ENCODE data around the gene ZC3H4. TPM values are rescaled to one million over a fixed set of nuclear protein-coding genes. Genes with fewer than 3 reads are reported as not detected.

The ZC3H4 gene
- polyA plus RNA-seq (2013, experiment 1 of 4), result 37.9 TPM
- polyA plus RNA-seq (2013, experiment 2 of 4), result 54.9 TPM
- 24.5 TPM for polyA plus RNA-seq (2013, experiment 3 of 4)
- polyA plus RNA-seq (2013, experiment 4 of 4), result 23.8 TPM

DNA sequence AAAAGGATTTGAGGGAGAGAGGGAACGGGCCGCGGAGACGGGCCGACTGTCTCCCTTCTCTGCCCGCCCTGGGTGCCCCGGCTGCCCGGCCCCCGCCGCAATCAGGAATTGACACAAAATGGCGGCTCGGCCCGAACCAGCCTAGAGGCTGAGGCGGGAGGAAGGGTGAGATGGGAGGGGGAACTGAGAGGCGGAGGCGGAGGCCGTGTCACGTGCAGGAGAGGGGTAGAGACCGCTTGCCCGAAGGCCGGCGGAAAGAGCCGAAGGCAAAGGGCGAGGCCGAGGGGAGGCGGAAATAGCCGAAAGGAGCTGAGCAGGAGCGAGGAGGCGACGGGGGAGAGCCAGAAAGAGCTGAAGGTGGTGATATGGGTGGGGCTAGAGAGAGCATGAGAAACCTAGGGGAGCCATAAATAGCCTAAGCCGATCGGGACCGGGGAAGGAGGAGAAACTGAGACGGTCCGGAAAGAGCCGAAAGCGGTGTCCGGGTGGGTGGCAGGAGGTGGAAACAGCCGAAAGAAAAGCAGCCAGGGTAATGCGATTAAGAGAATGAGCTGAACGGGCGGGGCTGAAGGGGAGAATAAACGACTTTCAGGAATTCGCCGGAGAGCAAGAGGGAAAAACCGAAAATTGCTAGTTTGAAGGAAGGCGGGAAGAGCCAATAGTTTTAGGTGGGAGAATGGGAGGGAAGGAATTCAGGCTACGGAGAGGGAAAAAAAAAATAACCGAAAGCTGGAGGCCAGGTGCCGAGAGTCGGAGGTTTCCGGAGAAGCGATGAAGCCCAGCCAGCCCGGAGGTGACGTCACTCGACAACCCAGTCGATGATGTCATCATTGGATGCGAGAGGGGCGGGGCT lies at the start of gene ZC3H4:
Gene ZC3H4, minus strand, starts transcription at position 780 of the 853 bp plus-strand sequence. CDS start 1,192 bp downstream, outside the sequence.
- 1% methylated on average over 59 of the region's 59 CpGs for WGBS, 2 experiments
- Histone ChIP-seq H3K27me3 (ENCODE audit: control insufficient read depth, insufficient read depth, low read length, poor library complexity, severe bottlenecking) (no peaks in the 10 kb centered on the region), H3K4me1 (ENCODE audit: control insufficient read depth, insufficient read depth, low read length) (peaks cover 18% of the 10 kb centered on the region), H3K27ac (ENCODE audit: insufficient read depth, low read depth, low read length, poor library complexity, severe bottlenecking) (peak within 1 kb of the TSS; percentile 98), H3K36me3 (ENCODE audit: control insufficient read depth, insufficient read depth, low read length) (no peaks in the 10 kb centered on the region), H3K9me3 (ENCODE audit: control insufficient read depth, low read length) (no peaks in the 10 kb centered on the region), H3K4me3 (ENCODE audit: insufficient read depth, low read depth, low read length) (peak within 1 kb of the TSS; percentile 99)

DNA sequence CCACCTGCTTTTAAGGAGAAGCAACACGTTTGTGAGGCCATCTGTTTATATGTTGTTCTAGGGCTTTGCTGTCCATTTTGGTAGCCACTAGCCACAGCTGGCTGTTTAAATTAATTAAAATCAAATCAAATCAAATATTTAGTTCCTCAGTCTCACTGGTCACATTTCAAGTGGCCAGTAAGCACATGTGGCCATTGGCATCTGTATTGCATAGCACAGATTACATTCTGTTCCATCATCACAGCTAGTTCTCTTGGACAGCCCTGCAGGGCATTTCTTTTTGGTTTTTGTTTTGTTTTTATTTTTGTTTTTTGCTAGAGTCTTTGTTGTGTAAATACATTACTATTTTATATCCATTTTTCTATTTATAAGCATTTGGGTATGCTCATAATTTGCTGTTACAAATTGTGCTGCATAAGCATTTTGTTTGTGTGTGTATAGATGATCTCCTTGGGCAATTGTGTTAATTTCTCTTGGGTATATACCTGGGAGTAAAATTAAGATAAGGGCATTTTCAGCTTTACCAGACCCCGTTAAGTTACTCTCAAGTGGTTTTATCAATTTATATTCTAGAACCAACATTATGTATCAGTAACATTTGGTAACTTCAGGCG lies 48.4 kb upstream of the ZC3H4 start:
- H3K4me1 ChIP-seq (ENCODE audit: control insufficient read depth, insufficient read depth, low read length), result peaks cover 7% of the 10 kb centered on the region
- H3K27ac ChIP-seq (ENCODE audit: insufficient read depth, low read depth, low read length, poor library complexity, severe bottlenecking), result no peak overlapping the region
- H3K27me3 ChIP-seq (ENCODE audit: control insufficient read depth, insufficient read depth, low read length, poor library complexity, severe bottlenecking), result no peaks in the 10 kb centered on the region
- H3K4me3 ChIP-seq (ENCODE audit: insufficient read depth, low read depth, low read length), result no peak overlapping the region
- whole genome bisulfite sequencing, 2 experiments, result 79 to 88% methylated on average over 1 of the region's 3 CpGs
- peaks cover 22% of the 10 kb centered on the region for H3K36me3 ChIP-seq (ENCODE audit: control insufficient read depth, insufficient read depth, low read length)
- no peaks in the 10 kb centered on the region for H3K9me3 ChIP-seq (ENCODE audit: control insufficient read depth, low read length)

DNA sequence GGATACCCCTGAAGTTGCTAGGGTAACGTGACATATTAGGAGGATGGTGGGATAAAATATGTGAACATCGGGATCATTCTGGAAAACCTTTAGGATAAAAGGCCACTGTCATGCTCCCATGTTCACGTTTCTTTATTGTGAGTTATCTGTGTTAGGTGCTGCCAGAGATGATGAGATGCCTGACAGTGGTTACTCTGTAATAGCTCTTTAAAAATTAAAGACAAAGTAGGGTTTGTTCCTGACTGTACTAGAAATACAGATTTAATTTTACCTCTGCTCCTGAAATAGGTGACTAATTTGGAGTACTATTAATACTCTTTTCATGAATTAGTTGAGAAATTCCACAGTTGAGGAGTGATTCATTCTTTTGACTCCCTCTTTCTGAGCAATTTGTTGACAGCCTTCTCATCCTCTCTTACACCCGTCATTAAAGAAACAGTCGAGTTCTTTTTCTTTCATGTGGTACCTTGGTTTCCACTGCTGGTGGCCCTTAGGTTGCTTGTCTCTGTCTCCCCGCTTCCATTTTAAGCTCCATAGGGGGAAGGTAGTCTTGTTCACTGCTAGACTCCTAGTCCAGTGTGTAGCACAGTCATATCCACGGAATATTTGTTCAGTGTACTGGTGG lies 45.4 kb upstream of the ZC3H4 start:
- H3K9me3 ChIP-seq (ENCODE audit: control insufficient read depth, low read length), result no peaks in the 10 kb centered on the region
- H3K4me1 ChIP-seq (ENCODE audit: control insufficient read depth, insufficient read depth, low read length), result peaks cover 13% of the 10 kb centered on the region
- H3K27ac ChIP-seq (ENCODE audit: insufficient read depth, low read depth, low read length, poor library complexity, severe bottlenecking), result no peak overlapping the region
- H3K27me3 ChIP-seq (ENCODE audit: control insufficient read depth, insufficient read depth, low read length, poor library complexity, severe bottlenecking), result no peaks in the 10 kb centered on the region
- 95 to 96% methylated on average over 7 of the region's 7 CpGs for WGBS, 2 experiments
- peaks cover 41% of the 10 kb centered on the region for H3K36me3 ChIP-seq (ENCODE audit: control insufficient read depth, insufficient read depth, low read length)
- no peak overlapping the region for H3K4me3 ChIP-seq (ENCODE audit: insufficient read depth, low read depth, low read length)

DNA sequence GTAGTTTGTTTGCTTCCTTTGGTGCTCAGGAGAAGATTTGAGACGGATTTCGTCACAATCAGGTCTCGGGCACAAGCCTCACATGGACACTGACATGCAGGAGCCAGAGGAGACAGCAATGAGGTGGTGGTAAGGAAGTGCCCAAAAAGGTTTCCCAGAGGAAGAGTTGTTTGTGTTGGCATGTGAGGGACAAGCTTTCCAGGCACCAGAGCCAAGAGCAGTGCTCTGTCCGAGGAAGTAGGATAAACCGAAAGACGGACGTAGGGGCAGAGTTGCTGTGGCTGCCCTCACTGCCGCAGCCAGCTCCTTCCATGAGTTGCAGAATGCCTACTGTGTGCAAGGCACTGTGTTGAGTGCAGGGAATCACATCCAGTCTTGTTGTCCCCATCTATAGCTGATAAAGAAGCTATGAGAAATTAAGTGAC lies 44.8 kb upstream of the ZC3H4 start:
- Histone ChIP-seq H3K9me3 (ENCODE audit: control insufficient read depth, low read length) (no peaks in the 10 kb centered on the region), H3K36me3 (ENCODE audit: control insufficient read depth, insufficient read depth, low read length) (peaks cover 44% of the 10 kb centered on the region), H3K27ac (ENCODE audit: insufficient read depth, low read depth, low read length, poor library complexity, severe bottlenecking) (peak overlapping the region; percentile 95), H3K4me1 (ENCODE audit: control insufficient read depth, insufficient read depth, low read length) (peaks cover 13% of the 10 kb centered on the region), H3K27me3 (ENCODE audit: control insufficient read depth, insufficient read depth, low read length, poor library complexity, severe bottlenecking) (no peaks in the 10 kb centered on the region), H3K4me3 (ENCODE audit: insufficient read depth, low read depth, low read length) (no peak overlapping the region)
- 94% methylated on average over 8 of the region's 8 CpGs for WGBS, 2 experiments

DNA sequence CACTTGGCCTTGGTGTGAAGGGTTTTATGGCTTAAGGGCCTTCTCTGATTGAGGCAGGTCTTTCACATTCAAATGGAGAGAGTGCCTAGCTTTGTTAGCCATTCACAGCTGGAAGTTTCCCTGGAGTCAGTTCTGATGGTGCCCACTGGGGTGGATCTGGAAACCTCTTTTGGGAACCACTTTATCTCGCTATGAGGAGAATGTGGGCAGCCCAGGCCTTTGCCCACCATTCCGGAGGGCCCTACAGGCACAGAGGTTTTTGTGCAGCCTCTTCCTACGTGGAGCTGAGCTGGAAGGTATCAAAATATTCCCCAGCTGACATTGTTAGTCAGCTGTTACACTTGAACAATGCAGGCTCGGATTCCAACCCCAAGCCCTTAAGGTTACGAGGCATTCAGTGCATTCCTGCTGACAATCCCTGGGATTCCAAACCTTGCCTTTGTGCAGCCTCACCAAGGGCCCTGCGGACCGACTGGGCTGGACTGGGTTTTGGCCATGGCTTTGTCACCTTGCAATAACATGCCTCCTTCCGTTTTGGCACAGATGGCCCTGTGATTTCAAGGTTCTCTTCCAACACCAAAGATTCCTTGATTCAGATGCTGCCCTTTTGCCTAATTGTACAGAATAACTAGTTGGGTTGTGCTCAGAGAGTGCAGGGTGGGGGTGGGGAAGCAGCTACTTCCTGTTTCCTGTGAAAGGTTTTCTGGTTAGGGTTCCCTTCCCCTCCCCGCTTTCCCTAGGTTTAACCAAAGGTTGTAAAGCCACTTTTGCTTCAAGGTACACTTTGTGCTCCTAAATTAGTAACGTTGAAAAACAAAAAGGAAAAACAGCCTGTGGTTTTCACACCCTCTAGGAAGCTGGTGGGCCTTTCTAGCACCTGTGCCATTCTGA lies 44.1 kb upstream of the ZC3H4 start:
- Histone ChIP-seq H3K4me1 (ENCODE audit: control insufficient read depth, insufficient read depth, low read length) (peaks cover 13% of the 10 kb centered on the region), H3K27ac (ENCODE audit: insufficient read depth, low read depth, low read length, poor library complexity, severe bottlenecking) (peak overlapping the region; percentile 95), H3K4me3 (ENCODE audit: insufficient read depth, low read depth, low read length) (no peak overlapping the region), H3K9me3 (ENCODE audit: control insufficient read depth, low read length) (no peaks in the 10 kb centered on the region), H3K36me3 (ENCODE audit: control insufficient read depth, insufficient read depth, low read length) (peaks cover 51% of the 10 kb centered on the region), H3K27me3 (ENCODE audit: control insufficient read depth, insufficient read depth, low read length, poor library complexity, severe bottlenecking) (no peaks in the 10 kb centered on the region)
- 21 to 24% methylated on average over 10 of the region's 10 CpGs for WGBS, 2 experiments

DNA sequence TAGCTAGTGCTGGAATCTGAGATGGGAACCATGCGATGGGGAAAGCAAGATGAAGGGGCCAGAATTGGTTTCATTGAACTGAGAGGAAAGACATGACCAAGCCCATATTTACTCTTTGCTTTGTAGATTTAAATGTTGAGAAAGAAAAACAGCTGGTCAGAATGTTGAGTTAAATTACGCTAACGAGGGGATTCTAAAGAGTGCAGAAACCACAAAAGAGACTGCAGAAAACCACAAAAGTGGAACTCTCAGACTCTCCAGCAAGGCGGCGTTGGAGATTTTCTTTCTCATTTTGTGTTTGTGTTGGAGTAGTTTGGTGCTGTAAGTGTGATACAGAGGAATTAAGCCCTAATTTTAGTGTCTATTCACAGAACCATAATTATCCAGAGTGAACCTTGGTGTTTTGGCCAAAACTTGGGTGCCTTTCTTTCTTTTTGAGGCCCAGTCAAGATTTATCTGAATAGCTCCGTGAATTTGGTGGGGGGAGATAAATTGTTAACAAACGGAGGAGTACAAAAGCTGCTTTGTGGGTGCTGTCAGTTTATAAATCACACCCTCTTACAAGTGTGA lies 43.4 kb upstream of the ZC3H4 start:
- H3K9me3 ChIP-seq (ENCODE audit: control insufficient read depth, low read length), result no peaks in the 10 kb centered on the region
- H3K4me1 ChIP-seq (ENCODE audit: control insufficient read depth, insufficient read depth, low read length), result peaks cover 13% of the 10 kb centered on the region
- no peak overlapping the region for H3K4me3 ChIP-seq (ENCODE audit: insufficient read depth, low read depth, low read length)
- H3K27ac ChIP-seq (ENCODE audit: insufficient read depth, low read depth, low read length, poor library complexity, severe bottlenecking), result peak overlapping the region; percentile 95
- peaks cover 57% of the 10 kb centered on the region for H3K36me3 ChIP-seq (ENCODE audit: control insufficient read depth, insufficient read depth, low read length)
- H3K27me3 ChIP-seq (ENCODE audit: control insufficient read depth, insufficient read depth, low read length, poor library complexity, severe bottlenecking), result no peaks in the 10 kb centered on the region
- WGBS, 2 experiments, result 50 to 54% methylated on average over 7 of the region's 7 CpGs

DNA sequence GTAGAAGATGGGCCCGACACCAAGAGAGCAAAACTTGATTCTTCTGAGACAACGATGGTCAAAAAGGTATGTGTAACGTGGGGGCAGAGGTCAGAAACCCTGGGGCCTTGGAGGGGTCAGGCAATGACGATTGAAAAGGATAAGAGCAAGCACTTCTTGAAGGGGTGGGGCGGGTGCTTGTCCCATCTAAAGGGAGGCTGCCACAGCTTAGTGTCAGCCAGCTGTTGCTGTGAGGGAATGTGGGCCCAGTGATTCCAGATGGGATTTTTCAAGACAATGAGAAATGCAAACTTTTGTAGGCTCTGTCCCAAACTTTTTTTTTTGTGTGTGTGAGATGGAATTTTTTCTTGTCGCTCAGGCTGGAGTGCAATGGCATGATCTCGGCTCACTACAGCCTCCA lies 41.6 kb upstream of the ZC3H4 start:
- H3K27ac ChIP-seq (ENCODE audit: insufficient read depth, low read depth, low read length, poor library complexity, severe bottlenecking), result peak overlapping the region; percentile 27
- H3K4me3 ChIP-seq (ENCODE audit: insufficient read depth, low read depth, low read length), result no peak overlapping the region
- peaks cover 67% of the 10 kb centered on the region for H3K36me3 ChIP-seq (ENCODE audit: control insufficient read depth, insufficient read depth, low read length)
- no peaks in the 10 kb centered on the region for H3K9me3 ChIP-seq (ENCODE audit: control insufficient read depth, low read length)
- 63 to 77% methylated on average over 7 of the region's 7 CpGs for WGBS, 2 experiments
- no peaks in the 10 kb centered on the region for H3K27me3 ChIP-seq (ENCODE audit: control insufficient read depth, insufficient read depth, low read length, poor library complexity, severe bottlenecking)
- H3K4me1 ChIP-seq (ENCODE audit: control insufficient read depth, insufficient read depth, low read length), result peaks cover 13% of the 10 kb centered on the region

DNA sequence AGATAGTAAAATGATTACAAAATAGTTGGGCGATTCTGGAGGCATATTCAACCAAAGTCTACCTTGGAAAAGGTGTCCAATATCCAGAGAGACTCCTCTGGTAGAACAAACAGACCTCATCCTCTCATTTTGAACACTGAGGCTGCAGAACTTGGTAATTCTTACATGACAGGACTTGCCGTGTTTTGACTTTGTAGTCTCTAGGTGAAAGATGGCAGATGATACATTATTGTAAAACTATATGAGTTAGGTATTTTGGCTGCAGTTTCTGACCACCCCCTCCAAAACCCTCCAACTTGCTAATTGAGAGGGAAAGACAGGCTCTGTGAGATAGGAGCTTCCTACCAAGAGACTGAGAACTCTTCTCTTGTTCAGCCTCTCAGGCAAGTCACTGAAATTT lies 39.7 kb upstream of the ZC3H4 start:
- no peak overlapping the region for H3K4me3 ChIP-seq (ENCODE audit: insufficient read depth, low read depth, low read length)
- H3K27ac ChIP-seq (ENCODE audit: insufficient read depth, low read depth, low read length, poor library complexity, severe bottlenecking), result no peak overlapping the region
- WGBS, 2 experiments, result 86 to 90% methylated on average over 2 of the region's 2 CpGs
- H3K36me3 ChIP-seq (ENCODE audit: control insufficient read depth, insufficient read depth, low read length), result peaks cover 57% of the 10 kb centered on the region
- H3K27me3 ChIP-seq (ENCODE audit: control insufficient read depth, insufficient read depth, low read length, poor library complexity, severe bottlenecking), result no peaks in the 10 kb centered on the region
- H3K9me3 ChIP-seq (ENCODE audit: control insufficient read depth, low read length), result no peaks in the 10 kb centered on the region
- H3K4me1 ChIP-seq (ENCODE audit: control insufficient read depth, insufficient read depth, low read length), result peaks cover 12% of the 10 kb centered on the region

DNA sequence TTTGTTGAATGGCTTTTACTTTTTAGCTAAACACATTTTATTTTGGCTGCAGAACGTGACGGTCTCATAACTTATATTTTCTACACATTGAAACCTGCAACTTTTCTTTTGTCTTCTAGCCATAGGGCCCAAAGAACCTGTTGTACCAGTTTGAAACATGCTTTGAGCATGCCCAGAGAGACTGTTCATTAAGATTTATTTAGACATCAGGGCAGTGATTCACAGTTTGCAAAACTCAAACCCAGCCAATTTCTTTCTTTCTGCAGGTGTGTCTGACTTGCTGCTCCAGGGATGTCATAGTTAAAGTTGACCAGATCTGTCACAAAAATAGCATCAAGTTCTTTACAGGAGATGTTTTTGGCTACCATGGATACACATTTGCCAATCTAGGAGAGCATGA lies 39.1 kb upstream of the ZC3H4 start:
- no peaks in the 10 kb centered on the region for H3K27me3 ChIP-seq (ENCODE audit: control insufficient read depth, insufficient read depth, low read length, poor library complexity, severe bottlenecking)
- H3K4me3 ChIP-seq (ENCODE audit: insufficient read depth, low read depth, low read length), result no peak overlapping the region
- H3K27ac ChIP-seq (ENCODE audit: insufficient read depth, low read depth, low read length, poor library complexity, severe bottlenecking), result no peak overlapping the region
- peaks cover 6% of the 10 kb centered on the region for H3K4me1 ChIP-seq (ENCODE audit: control insufficient read depth, insufficient read depth, low read length)
- H3K36me3 ChIP-seq (ENCODE audit: control insufficient read depth, insufficient read depth, low read length), result peaks cover 55% of the 10 kb centered on the region
- WGBS, 2 experiments, result 93 to 96% methylated on average over 2 of the region's 2 CpGs
- H3K9me3 ChIP-seq (ENCODE audit: control insufficient read depth, low read length), result no peaks in the 10 kb centered on the region

Data from ectodermal cell (in vitro differentiated cells).